Activated CD4-positive, alpha-beta T cell treated with anti-CD3 and anti-CD28 coated beads, Interleukin-2, amount 50 U/mL, for 24 hours (primary cell): ENCODE measurements around the gene C3.
A peak's percentile ranks its signal among the peaks of the same experiment; 100 is the strongest.

Source experiments
- DNase-seq, 2 donors: peaks; one replicate each; pipeline ENCODE4 v3.0.0-alpha.2; 2020; ENCODE audit warnings: low read depth in 1 of 2, low spot score in 1 of 2

The C3 gene

GRCh38 chr19:6745965-6746364 is 25.5 kb upstream of the C3 start:
- DNase-seq: no peak

- no peak for DNase-seq
Observed at GRCh38 chr19:6744381-6745301, 24.2 kb upstream of the C3 start.

- no peak for DNase-seq
Observed at GRCh38 chr19:6743714-6744380, 23.4 kb upstream of the C3 start.

GRCh38 chr19:6743066-6743465 is 22.6 kb upstream of the C3 start:
- DNase-seq: no peak

- no peak for DNase-seq
Observed at GRCh38 chr19:6740589-6741343, 20.3 kb upstream of the C3 start.

GRCh38 chr19:6739883-6740588 is 19.6 kb upstream of the C3 start:
- DNase-seq: no peak

GRCh38 chr19:6739390-6739882 is 19.0 kb upstream of the C3 start, which contains the start of gene TRIP10:
TRIP10 (plus strand) TSS chr19:6739680; CDS start chr19:6739762, 82 bp downstream.
- DNase-seq: peak; percentile 69 to 70

- no peak for DNase-seq
Observed at GRCh38 chr19:6738787-6739389, 18.4 kb upstream of the C3 start.

- peak; percentile 56 to 72 for DNase-seq
Observed at GRCh38 chr19:6737873-6738786, 17.7 kb upstream of the C3 start.

GRCh38 chr19:6737284-6737872 is 16.9 kb upstream of the C3 start, which contains the start of gene GPR108:
GPR108 (minus strand) TSS chr19:6737580; CDS start chr19:6737576, 4 bp downstream.
- peak; percentile 97 to 99 for DNase-seq

GRCh38 chr19:6736917-6737283 is 16.4 kb upstream of the C3 start:
- no peak for DNase-seq

- peak; percentile 46 to 61 for DNase-seq
Observed at GRCh38 chr19:6736169-6736916, 15.9 kb upstream of the C3 start.

- no peak for DNase-seq
Observed at GRCh38 chr19:6735181-6735911, 14.9 kb upstream of the C3 start.

GRCh38 chr19:6734096-6734696 is 13.7 kb upstream of the C3 start:
- DNase-seq: no peak

- DNase-seq: no peak
Observed at GRCh38 chr19:6733338-6734095, 13.1 kb upstream of the C3 start.

GRCh38 chr19:6732803-6733337 is 12.4 kb upstream of the C3 start:
- DNase-seq: no peak
